ENCODE results near the gene BSCL2. TPM values are rescaled to one million over a fixed set of nuclear protein-coding genes. Genes with fewer than 3 reads are reported as not detected.
"Not testable (repeated sequence)": the region's sequence is repeated elsewhere in the genome, so short reads cannot be mapped to it uniquely, and the experiment has no call there.

The BSCL2 gene
- total RNA-seq, 1 donor from 2014 or later: 42.4 TPM

- no peak for ATAC-seq
Observed at GRCh38 chr11:62652161-62653006, 54.8 kb downstream of the BSCL2 start.

GRCh38 chr11:62650283-62650682 lies 56.9 kb downstream of the BSCL2 start:
- ATAC-seq: not testable (repeated sequence)

GRCh38 chr11:62649486-62649885 lies 57.7 kb downstream of the BSCL2 start:
- no peak for ATAC-seq

- ATAC-seq: no peak
Observed at GRCh38 chr11:62648967-62649364, 58.3 kb downstream of the BSCL2 start.

GRCh38 chr11:62648185-62648966 lies 58.8 kb downstream of the BSCL2 start:
- no peak for ATAC-seq

GRCh38 chr11:62647609-62648005 lies 59.6 kb downstream of the BSCL2 start:
- ATAC-seq: no peak

GRCh38 chr11:62646825-62647608 lies 60.2 kb downstream of the BSCL2 start:
- ATAC-seq: peak; percentile 3

- ATAC-seq: peak; percentile 98
Observed at GRCh38 chr11:62645946-62646824, 61.0 kb downstream of the BSCL2 start, which contains the start of gene GANAB. GANAB (minus strand) TSS chr11:62646613; CDS start chr11:62646599, 14 bp downstream.

- ATAC-seq: peak; percentile 1
Observed at GRCh38 chr11:62645671-62645945, 61.6 kb downstream of the BSCL2 start.

GRCh38 chr11:62644220-62644619 lies 63.0 kb downstream of the BSCL2 start:
- no peak for ATAC-seq

Other genes with a start within 250 kb of the BSCL2 start
- gene AHNAK, start 160.6 kb downstream of the BSCL2 start, total RNA-seq: 931 TPM
- gene EEF1G, start 133.5 kb downstream of the BSCL2 start, total RNA-seq: 1,515 TPM
- gene TUT1, start 115.9 kb downstream of the BSCL2 start, total RNA-seq: 9.3 TPM
- gene MTA2, start 105.6 kb downstream of the BSCL2 start, total RNA-seq: 88.4 TPM
- 64.9 TPM for gene EML3, start 94.6 kb downstream of the BSCL2 start, total RNA-seq
- gene ROM1, start 94.2 kb downstream of the BSCL2 start, total RNA-seq: 4.9 TPM
- gene B3GAT3, start 85.4 kb downstream of the BSCL2 start, total RNA-seq: 11.3 TPM
- 175 TPM for gene GANAB, start 60.8 kb downstream of the BSCL2 start, total RNA-seq
- gene INTS5, start 54.1 kb downstream of the BSCL2 start, total RNA-seq: 14.1 TPM
- gene C11orf98, start 42.2 kb downstream of the BSCL2 start, total RNA-seq: 48.7 TPM
- 20.2 TPM for gene CSKMT, start 42.1 kb downstream of the BSCL2 start, total RNA-seq
- gene UQCC3, start 35.8 kb downstream of the BSCL2 start, total RNA-seq: 8.8 TPM
- gene LBHD1, start 35.2 kb downstream of the BSCL2 start, total RNA-seq: 4.7 TPM
- 65.6 TPM for gene UBXN1, start 28.4 kb downstream of the BSCL2 start, total RNA-seq
- 1.1 TPM for gene LRRN4CL, start 17.9 kb downstream of the BSCL2 start, total RNA-seq
- not detected for gene GNG3, start 252 bp upstream of the BSCL2 start, total RNA-seq
- gene HNRNPUL2, start 20.0 kb upstream of the BSCL2 start, total RNA-seq: 29.5 TPM
- gene TTC9C, start 21.1 kb upstream of the BSCL2 start, total RNA-seq: 13.5 TPM
- gene ZBTB3, start 46.7 kb upstream of the BSCL2 start, total RNA-seq: 8.0 TPM
- 75.5 TPM for gene POLR2G, start 54.2 kb upstream of the BSCL2 start, total RNA-seq
- gene TAF6L, start 64.0 kb upstream of the BSCL2 start, total RNA-seq: 10.3 TPM
- 30.2 TPM for gene TMEM179B, start 80.0 kb upstream of the BSCL2 start, total RNA-seq
- 10.0 TPM for gene TMEM223, start 84.6 kb upstream of the BSCL2 start, total RNA-seq
- gene NXF1, start 98.0 kb upstream of the BSCL2 start, total RNA-seq: 39.1 TPM
- 25.1 TPM for gene STX5, start 124.6 kb upstream of the BSCL2 start, total RNA-seq
- not detected for gene TEX54, start 125.4 kb upstream of the BSCL2 start, total RNA-seq
- 41.0 TPM for gene WDR74, start 132.2 kb upstream of the BSCL2 start, total RNA-seq
- 233 TPM for gene SLC3A2, start 173.5 kb upstream of the BSCL2 start, total RNA-seq
- gene CHRM1, start 213.9 kb upstream of the BSCL2 start, total RNA-seq: not detected

Measured in esophagus mucosa (tissue), 1 donor.